Psoas muscle (tissue), 8 donors: Measurements from ENCODE around the gene TREML2. TPM values are rescaled to one million over a fixed set of nuclear protein-coding genes. Genes with fewer than 3 reads are reported as not detected.

Experiments used
- ATAC-seq, 4 donors: fragments of 200-7000 bp; cut with Tn5 transposase; one replicate each; pipeline ENCODE4 v1.9.1; 2020; ENCODE audit warnings: moderate library complexity in 3 of 4, mild to moderate bottlenecking in 2 of 4
- DNase-seq, 2 donors: peaks; one replicate each; pipeline ENCODE4 v3.0.0-alpha.2; 2020
- H3K27ac ChIP-seq: fragments of 200-600 bp; one replicate; pipeline ENCODE4 v1.8.0; 2022
- H3K27me3 ChIP-seq, 3 donors: fragments of 200-600 bp in 1 of 3; one replicate each; pipeline versions ENCODE4 v1.6.1 to v1.8.0; 2013 to 2022; ENCODE audit warnings: low read length in 2 of 3, mild to moderate bottlenecking in 2 of 3, moderate library complexity in 1 of 3; ENCODE audit not compliant: insufficient read depth in 3 of 3
- H3K36me3 ChIP-seq, 2 donors: fragments of 200-600 bp in 1 of 2; one replicate each; pipeline versions ENCODE4 v1.6.1 to v1.8.0; 2013 to 2022; ENCODE audit warnings: low read depth in 1 of 2, mild to moderate bottlenecking in 1 of 2, moderate library complexity in 1 of 2; ENCODE audit not compliant: insufficient read depth in 1 of 2
- H3K4me1 ChIP-seq: fragments of 200-600 bp; one replicate; pipeline ENCODE4 v1.8.0; 2022
- H3K4me3 ChIP-seq: fragments of 200-600 bp; one replicate; pipeline ENCODE4 v1.8.0; 2022; ENCODE audit warnings: mild to moderate bottlenecking
- H3K9me3 ChIP-seq: fragments of 200-600 bp; one replicate; pipeline ENCODE4 v1.8.0; 2022
- CTCF ChIP-seq: fragments of 200-600 bp; IDR thresholded peaks from one replicate; pipeline ENCODE4 v1.8.0; 2022; ENCODE audit warnings: antibody characterized with exemption
- WGBS, 3 donors: extraction: QIAGEN DNeasy Blood & Tissue Kit; methylation state at CpG; one replicate each; pipeline versions ENCODE4 v1.1.6 to v1.1.7; 2013; 5-methylcytosine and 5-hydroxymethylcytosine counted together
- intact Hi-C, 2 donors: fragments of 100-400 bp; cut with DNase I; formaldehyde crosslinking; loops; one replicate each; pipeline versions ENCODE4 v1.11.0 to v1.14.2; 2022
- polyA plus RNA-seq, 3 donors: library from polyadenylated mRNA; stranded (reverse); fragments of 200-250 nt; gene quantifications; one replicate each; pipeline ENCODE4 v1.2.3, GENCODE V29; 2013
- total RNA-seq, 4 donors: library from RNA; stranded (reverse); fragmentation: NEBNext Ultra II Directional in 2 of 4; extraction: Animal tissue kit (Norgen Biotek cat#: 25700) in 2 of 4; gene quantifications; one replicate each; pipeline versions ENCODE4 v1.2.1 to v1.2.4, GENCODE V29; 2021 to 2023
- donor health status: healthy with polysubstance abuse.
- donor health status: DM: no; HTN: no; CAD: no; lungs with moderate emphysema.
- donor health status: Bipolar disorder and iron deficiency.
- donor health status: healthy.
- donor health status: DM: yes; HTN: yes; CAD: no.
- donor health status: DM: no; HTN: no; CAD: no.
- donor health status: DM: no; HTN: no; CAD: no.
- donor health status: DM: yes; HTN: yes; CAD: no.

The TREML2 gene
- total and polyA plus RNA-seq, 7 donors = 0.01 to 0.20 (median 0.08) TPM; not detected in 2

DNA sequence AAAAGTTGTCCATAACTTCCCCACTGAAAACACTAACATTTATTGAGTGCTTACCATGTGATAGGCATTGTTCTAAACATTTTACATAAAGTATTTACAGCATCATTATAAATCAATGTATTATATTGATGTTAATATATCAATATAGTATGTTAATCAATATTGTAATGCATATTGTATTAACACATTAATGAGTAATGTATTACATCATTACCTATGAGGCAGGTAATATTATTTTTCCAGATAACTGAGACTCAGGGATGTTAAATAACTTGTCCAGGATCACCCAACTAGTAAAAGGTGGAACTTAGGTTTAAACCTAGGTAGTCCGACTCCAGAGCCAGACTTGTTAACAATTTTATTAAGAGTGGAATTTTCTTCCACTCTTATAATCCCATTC is 25.9 kb downstream of the TREML2 start:
- no peaks in the 10 kb centered on the region for H3K4me1 ChIP-seq
- TF ChIP-seq CTCF = no peak
- H3K4me3 ChIP-seq = no peak overlapping the region
- no peaks in the 10 kb centered on the region for H3K36me3 ChIP-seq
- H3K27ac ChIP-seq = no peak overlapping the region
- WGBS, 3 donors = 79 to 84% (median 83%) methylated on average over 1 of the region's 1 CpG
- intact Hi-C loops = no loop called here
- H3K27me3 ChIP-seq = no peaks in the 10 kb centered on the region
- no peak for ATAC-seq
- DNase-seq = no peak
- no peaks in the 10 kb centered on the region for H3K9me3 ChIP-seq

- no peak for ATAC-seq
- H3K27me3 ChIP-seq = no peaks in the 10 kb centered on the region
- intact Hi-C loops = no loop called here
- TF ChIP-seq CTCF = no peak
- H3K36me3 ChIP-seq = no peaks in the 10 kb centered on the region
- H3K9me3 ChIP-seq = no peaks in the 10 kb centered on the region
- H3K4me3 ChIP-seq = no peak overlapping the region
- H3K4me1 ChIP-seq = no peaks in the 10 kb centered on the region
- no peak for DNase-seq
- H3K27ac ChIP-seq = no peak overlapping the region
- WGBS, 3 donors = 60 to 85% (median 76%) methylated on average over 2 of the region's 2 CpGs
These were observed 26.3 kb downstream of the TREML2 start for GRCh38 chr6:41174610-41175009.

- H3K9me3 ChIP-seq = no peaks in the 10 kb centered on the region
- no peaks in the 10 kb centered on the region for H3K27me3 ChIP-seq
- DNase-seq (no peak), ATAC-seq (no peak)
- 16 to 38% (median 31%) methylated on average over 3 of the region's 3 CpGs for WGBS, 3 donors
- no peaks in the 10 kb centered on the region for H3K36me3 ChIP-seq
- no peak overlapping the region for H3K27ac ChIP-seq
- TF ChIP-seq CTCF = no peak
- no peaks in the 10 kb centered on the region for H3K4me1 ChIP-seq
- H3K4me3 ChIP-seq = no peak overlapping the region
- intact Hi-C loops = no loop called here
These were observed 29.0 kb downstream of the TREML2 start for GRCh38 chr6:41171908-41172307.

- no peak overlapping the region for H3K27ac ChIP-seq
- H3K36me3 ChIP-seq = no peaks in the 10 kb centered on the region
- H3K4me1 ChIP-seq = no peaks in the 10 kb centered on the region
- H3K4me3 ChIP-seq = no peak overlapping the region
- TF ChIP-seq CTCF = no peak
- 69 to 77% (median 69%) methylated on average over 4 of the region's 4 CpGs for WGBS, 3 donors
- no peaks in the 10 kb centered on the region for H3K27me3 ChIP-seq
- no peak for ATAC-seq
- no peak for DNase-seq
- H3K9me3 ChIP-seq = no peaks in the 10 kb centered on the region
- intact Hi-C loops = no loop called here
These were observed 30.3 kb downstream of the TREML2 start for GRCh38 chr6:41170547-41171160.
